Small intestine (tissue), 7 donors: ENCODE data around the gene SSB. TPM values are rescaled to one million over a fixed set of nuclear protein-coding genes. Genes with fewer than 3 reads are reported as not detected.
"Not testable (repeated sequence)": the region's sequence is repeated elsewhere in the genome, so short reads cannot be mapped to it uniquely, and the experiment has no call there.

Experiments used
- DNase-seq, 2 donors: peaks; one replicate each; pipeline versions ENCODE4 v3.0.0 to v3.0.0-alpha.2; 2013
- FAIRE-seq: peaks from 2 replicates; lab custom pipeline; 2012; peaks lifted over from hg19 to GRCh38; lab: Jason Lieb, UNC
- H3K27ac ChIP-seq, 3 donors: one replicate each; pipeline ENCODE4 v1.5.1; 2013; ENCODE audit warnings: low read length in 2 of 3, mild to moderate bottlenecking in 2 of 3, control low read depth in 1 of 3, inconsistent platforms in 1 of 3, low read depth in 1 of 3, moderate library complexity in 1 of 3
- H3K27me3 ChIP-seq, 3 donors: one replicate each; pipeline ENCODE4 v1.6.1; 2013; ENCODE audit warnings: low read length in 3 of 3, inconsistent platforms in 1 of 3; ENCODE audit not compliant: control insufficient read depth in 3 of 3, insufficient read depth in 3 of 3
- H3K36me3 ChIP-seq, 3 donors: one replicate each; pipeline ENCODE4 v1.6.1; 2013; ENCODE audit warnings: low read length in 3 of 3, inconsistent platforms in 1 of 3, low read depth in 1 of 3, mild to moderate bottlenecking in 1 of 3, moderate library complexity in 1 of 3; ENCODE audit not compliant: control insufficient read depth in 3 of 3, insufficient read depth in 2 of 3
- H3K4me1 ChIP-seq, 3 donors: one replicate each; pipeline ENCODE4 v1.6.1; 2013; ENCODE audit warnings: low read length in 2 of 3, inconsistent platforms in 1 of 3, low read depth in 1 of 3, mild to moderate bottlenecking in 1 of 3, moderate library complexity in 1 of 3; ENCODE audit not compliant: control insufficient read depth in 3 of 3, insufficient read depth in 2 of 3
- H3K4me3 ChIP-seq, 3 donors: one replicate each; pipeline ENCODE4 v1.5.1; 2013; ENCODE audit warnings: low read length in 3 of 3, control low read depth in 1 of 3, inconsistent platforms in 1 of 3, low read depth in 1 of 3, mild to moderate bottlenecking in 1 of 3, moderate library complexity in 1 of 3
- H3K9me3 ChIP-seq, 2 donors: one replicate each; pipeline ENCODE4 v1.6.1; 2013; ENCODE audit warnings: low read depth in 1 of 2, low read length in 1 of 2; ENCODE audit not compliant: control insufficient read depth in 2 of 2, insufficient read depth in 1 of 2
- WGBS, 3 donors: extraction: QIAGEN DNeasy Blood & Tissue Kit; methylation state at CpG; one replicate each; pipeline ENCODE4 v1.1.7; 2013; 5-methylcytosine and 5-hydroxymethylcytosine counted together
- polyA plus RNA-seq, 4 donors: library from polyadenylated mRNA; stranded (reverse) in 3 of 4; unstranded in 1 of 4; fragments of 200-250 nt in 3 of 4; fragments of 120-200 nt in 1 of 4; gene quantifications; one replicate each; pipeline versions ENCODE4 v1.2.1 to v1.2.3, GENCODE V29; 2013
- donor health status: healthy with polysubstance abuse.
- donor health status: control.
- donor health status: control.
- donor health status: Bipolar disorder and iron deficiency.
- donor health status: healthy.

SSB gene
- polyA plus RNA-seq, 4 donors: 47.6 to 115 (median 67.4) TPM

- Histone ChIP-seq H3K27ac (peak overlapping the region in 1 of 3 donors; percentile 86), H3K4me1 (peaks cover 0 to 22% (median 0%) of the 10 kb centered on the region in 3 donors)
- 89 to 95% (median 90%) methylated on average over 3 of the region's 3 CpGs for WGBS, 3 donors
- not testable (repeated sequence) for FAIRE-seq, DNase-seq, H3K27me3 ChIP-seq, H3K9me3 ChIP-seq, H3K36me3 ChIP-seq, H3K4me3 ChIP-seq
Observed at GRCh38 chr2:169760798-169761197, 37.9 kb upstream of the SSB start.

- Histone ChIP-seq H3K9me3 (peaks cover 0 to under 1% of the 10 kb centered on the region in 2 donors), H3K36me3 (peaks cover 0 to 2% (median 0%) of the 10 kb centered on the region in 3 donors), H3K4me3 (no peak overlapping the region), H3K27ac (peak overlapping the region in 2 of 3 donors; percentile 71 to 86), H3K27me3 (no peaks in the 10 kb centered on the region), H3K4me1 (peaks cover 0 to 18% (median 0%) of the 10 kb centered on the region in 3 donors)
- 44 to 63% (median 55%) methylated on average over 9 of the region's 9 CpGs for WGBS, 3 donors
- peak; percentile 89 to 90 for DNase-seq
- FAIRE-seq: peak; percentile 15
Observed at GRCh38 chr2:169761251-169761969, 37.3 kb upstream of the SSB start.

- Histone ChIP-seq H3K4me1 (peaks cover 0 to 12% (median 0%) of the 10 kb centered on the region in 3 donors), H3K36me3 (peaks cover 0 to 2% (median 0%) of the 10 kb centered on the region in 3 donors), H3K4me3 (no peak overlapping the region), H3K9me3 (no peaks in the 10 kb centered on the region), H3K27ac (peak overlapping the region in 2 of 3 donors; percentile 71 to 86), H3K27me3 (no peaks in the 10 kb centered on the region)
- 21 to 54% (median 31%) methylated on average over 6 of the region's 6 CpGs for WGBS, 3 donors
- DNase-seq: no peak
- FAIRE-seq: no peak
Observed at GRCh38 chr2:169761970-169762292, 36.7 kb upstream of the SSB start.

- H3K4me3 ChIP-seq: no peak overlapping the region
- no peak overlapping the region for H3K27ac ChIP-seq
- DNase-seq (no peak), FAIRE-seq (no peak)
- H3K9me3 ChIP-seq: no peaks in the 10 kb centered on the region
- H3K27me3 ChIP-seq: peaks cover 0 to 16% (median 0%) of the 10 kb centered on the region in 3 donors
- H3K36me3 ChIP-seq: peaks cover 0 to 2% (median 0%) of the 10 kb centered on the region in 3 donors
- peaks cover 0 to 9% (median 0%) of the 10 kb centered on the region in 3 donors for H3K4me1 ChIP-seq
- WGBS, 3 donors: 83 to 87% (median 85%) methylated on average over 6 of the region's 6 CpGs
Observed at GRCh38 chr2:169765523-169765922, 33.1 kb upstream of the SSB start.

GRCh38 chr2:169767243-169767888, 31.3 kb upstream of the SSB start:
- Histone ChIP-seq H3K4me1 (peaks cover 0 to 3% (median 0%) of the 10 kb centered on the region in 3 donors), H3K27me3 (peaks cover 0 to 16% (median 0%) of the 10 kb centered on the region in 3 donors), H3K4me3 (no peak overlapping the region), H3K27ac (no peak overlapping the region), H3K9me3 (no peaks in the 10 kb centered on the region), H3K36me3 (peaks cover 0 to 2% (median 0%) of the 10 kb centered on the region in 3 donors)
- DNase-seq (peak; percentile 76 to 79), FAIRE-seq (no peak)
- 16 to 21% (median 18%) methylated on average over 12 of the region's 12 CpGs for WGBS, 3 donors

- no peaks in the 10 kb centered on the region for H3K4me1 ChIP-seq
- H3K4me3 ChIP-seq: peak overlapping the region in 2 of 3 donors; percentile 47 to 60
- peaks cover 0 to 16% (median 0%) of the 10 kb centered on the region in 3 donors for H3K27me3 ChIP-seq
- no peak for FAIRE-seq
- DNase-seq: peak; percentile 40 to 60
- no peaks in the 10 kb centered on the region for H3K9me3 ChIP-seq
- WGBS, 3 donors: 27 to 42% (median 35%) methylated on average over 61 to 72 of the region's 72 CpGs
- no peak overlapping the region for H3K27ac ChIP-seq
- H3K36me3 ChIP-seq: no peaks in the 10 kb centered on the region
Observed at GRCh38 chr2:169768262-169768995, 30.2 kb upstream of the SSB start.

GRCh38 chr2:169771021-169771420, 27.6 kb upstream of the SSB start:
- Histone ChIP-seq H3K27me3 (peaks cover 0 to 16% (median 0%) of the 10 kb centered on the region in 3 donors), H3K27ac (peak overlapping the region in 1 of 3 donors; percentile 19), H3K4me1 (no peaks in the 10 kb centered on the region), H3K36me3 (no peaks in the 10 kb centered on the region), H3K9me3 (no peaks in the 10 kb centered on the region), H3K4me3 (no peak overlapping the region)
- DNase-seq: no peak
- FAIRE-seq: no peak
- WGBS, 3 donors: 75 to 89% (median 85%) methylated on average over 5 of the region's 5 CpGs

GRCh38 chr2:169771612-169772011, 27.1 kb upstream of the SSB start:
- H3K36me3 ChIP-seq: no peaks in the 10 kb centered on the region
- no peaks in the 10 kb centered on the region for H3K9me3 ChIP-seq
- FAIRE-seq (no peak), DNase-seq (peak; percentile 68 to 75)
- 71 to 85% (median 82%) methylated on average over 2 of the region's 2 CpGs for WGBS, 3 donors
- peak overlapping the region in 1 of 3 donors; percentile 19 for H3K27ac ChIP-seq
- no peaks in the 10 kb centered on the region for H3K4me1 ChIP-seq
- H3K27me3 ChIP-seq: peaks cover 0 to 16% (median 0%) of the 10 kb centered on the region in 3 donors
- H3K4me3 ChIP-seq: no peak overlapping the region
